GM10266 (cell line): Measurements from ENCODE around the gene SLC39A3.

ENCODE experiments used
- DNase-seq: peaks from one replicate; pipeline ENCODE4 v3.0.0; 2012; ENCODE audit errors: extremely low spot score
- TF ChIP-seq, protein P1 (sequence below): IDR thresholded peaks from 2 replicates; pipeline ENCODE4 v1.5.1; 2012; ENCODE audit warnings: mild to moderate bottlenecking, low read depth; ENCODE audit not compliant: control insufficient read depth, insufficient read depth; ENCODE audit errors: missing control alignments

Gene SLC39A3

GRCh38 chr19:2774083-2774679, 34.4 kb upstream of the SLC39A3 start:
- DNase-seq: no peak
- TF ChIP-seq, protein P1, sequence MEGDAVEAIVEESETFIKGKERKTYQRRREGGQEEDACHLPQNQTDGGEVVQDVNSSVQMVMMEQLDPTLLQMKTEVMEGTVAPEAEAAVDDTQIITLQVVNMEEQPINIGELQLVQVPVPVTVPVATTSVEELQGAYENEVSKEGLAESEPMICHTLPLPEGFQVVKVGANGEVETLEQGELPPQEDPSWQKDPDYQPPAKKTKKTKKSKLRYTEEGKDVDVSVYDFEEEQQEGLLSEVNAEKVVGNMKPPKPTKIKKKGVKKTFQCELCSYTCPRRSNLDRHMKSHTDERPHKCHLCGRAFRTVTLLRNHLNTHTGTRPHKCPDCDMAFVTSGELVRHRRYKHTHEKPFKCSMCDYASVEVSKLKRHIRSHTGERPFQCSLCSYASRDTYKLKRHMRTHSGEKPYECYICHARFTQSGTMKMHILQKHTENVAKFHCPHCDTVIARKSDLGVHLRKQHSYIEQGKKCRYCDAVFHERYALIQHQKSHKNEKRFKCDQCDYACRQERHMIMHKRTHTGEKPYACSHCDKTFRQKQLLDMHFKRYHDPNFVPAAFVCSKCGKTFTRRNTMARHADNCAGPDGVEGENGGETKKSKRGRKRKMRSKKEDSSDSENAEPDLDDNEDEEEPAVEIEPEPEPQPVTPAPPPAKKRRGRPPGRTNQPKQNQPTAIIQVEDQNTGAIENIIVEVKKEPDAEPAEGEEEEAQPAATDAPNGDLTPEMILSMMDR: no peak

DNA sequence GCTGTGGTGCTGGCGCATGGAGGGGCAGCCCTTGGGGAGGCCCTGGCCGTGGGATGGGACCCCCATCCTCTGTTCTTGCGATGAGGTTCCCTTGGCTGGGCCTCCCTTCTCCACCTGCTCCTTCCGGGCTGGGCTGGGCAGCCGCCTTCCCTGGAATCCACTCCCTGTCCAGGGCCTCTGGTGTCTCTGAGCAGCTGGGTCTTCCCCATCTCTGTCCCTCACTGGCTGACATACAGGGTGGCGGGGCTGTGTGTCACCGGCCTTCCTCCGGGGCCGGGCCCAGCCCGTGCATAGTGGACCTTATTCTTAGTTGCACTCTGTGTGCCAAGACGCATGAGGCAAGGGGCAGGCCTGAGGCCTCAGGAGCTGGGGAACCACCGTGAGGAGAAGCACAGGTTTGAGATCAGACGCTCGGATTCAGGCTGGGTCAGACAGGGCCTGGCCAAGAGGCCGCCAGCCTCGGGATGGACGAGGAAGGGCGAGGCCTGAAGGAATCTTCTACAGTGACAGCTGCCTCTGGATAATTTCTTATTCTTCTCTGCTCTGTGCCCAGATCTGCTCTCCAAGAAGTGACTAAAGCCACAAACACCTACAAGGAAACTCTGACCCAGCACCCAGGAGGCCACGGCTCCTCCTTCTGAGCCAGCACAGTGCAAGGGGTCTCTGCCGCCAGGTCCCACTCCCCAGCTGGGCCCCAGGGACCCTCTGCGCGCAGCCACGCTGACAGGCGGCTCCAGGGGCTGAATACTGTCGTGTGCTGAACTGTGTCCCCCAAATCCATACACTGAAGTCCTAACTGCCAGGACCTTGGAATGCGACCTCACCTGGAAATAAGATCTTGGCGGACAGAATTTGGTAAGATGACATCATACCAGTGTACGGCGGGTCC, 32.2 kb upstream of the SLC39A3 start:
- TF ChIP-seq, protein P1: no peak
- DNase-seq: no peak

DNA sequence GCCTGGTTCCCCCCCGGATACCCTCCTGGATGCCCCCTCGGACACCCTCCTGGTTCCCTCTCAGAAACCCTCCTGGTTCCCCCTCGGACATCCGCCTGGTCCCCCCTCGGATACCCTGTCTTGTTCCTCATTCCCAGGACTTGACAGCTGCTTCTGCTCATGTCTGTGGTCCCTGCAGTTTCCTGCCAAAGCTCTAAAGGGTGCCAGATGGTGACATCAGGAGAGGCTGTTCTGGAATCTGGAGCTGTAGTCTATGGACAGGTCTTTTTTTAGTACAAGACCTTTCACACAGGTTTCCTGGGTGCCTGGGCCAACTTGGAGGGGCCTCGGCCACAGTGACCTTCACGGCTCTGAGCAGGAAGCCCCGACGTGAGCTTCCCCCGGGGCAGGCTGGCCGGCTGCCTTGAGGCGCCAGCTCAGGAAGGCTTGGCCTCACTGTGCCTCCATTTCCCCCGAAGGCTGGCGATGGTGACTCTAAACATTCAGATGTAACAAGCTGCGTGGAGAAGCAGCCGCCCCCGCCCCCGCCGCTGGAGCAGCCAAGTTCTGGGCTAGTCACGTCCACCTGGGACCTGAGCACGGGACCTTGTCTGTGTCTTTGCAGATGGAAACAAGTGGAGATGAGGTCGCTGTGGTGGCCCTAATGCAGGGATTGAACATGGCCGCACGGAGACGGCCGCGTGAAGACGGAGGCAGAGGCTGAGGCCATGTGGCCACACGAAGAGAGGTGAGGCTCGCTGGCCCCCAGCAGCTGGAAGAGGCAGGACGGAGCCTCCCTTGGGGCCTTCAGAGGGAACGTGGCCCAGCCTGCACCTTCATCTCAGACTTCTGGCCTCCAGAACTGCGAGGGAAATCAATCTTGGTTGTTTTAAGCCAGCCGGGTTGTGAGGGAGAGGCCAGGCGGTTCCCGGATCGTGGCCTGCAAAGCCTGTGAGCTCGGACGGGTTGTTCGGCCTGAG, 30.5 kb upstream of the SLC39A3 start:
- TF ChIP-seq, protein P1: no peak
- DNase-seq: no peak

GRCh38 chr19:2769218-2769617, 29.4 kb upstream of the SLC39A3 start:
- TF ChIP-seq, protein P1: no peak
- DNase-seq: no peak

- TF ChIP-seq, protein P1: no peak
- no peak for DNase-seq
Measured at GRCh38 chr19:2768365-2769132, 28.7 kb upstream of the SLC39A3 start.

DNA sequence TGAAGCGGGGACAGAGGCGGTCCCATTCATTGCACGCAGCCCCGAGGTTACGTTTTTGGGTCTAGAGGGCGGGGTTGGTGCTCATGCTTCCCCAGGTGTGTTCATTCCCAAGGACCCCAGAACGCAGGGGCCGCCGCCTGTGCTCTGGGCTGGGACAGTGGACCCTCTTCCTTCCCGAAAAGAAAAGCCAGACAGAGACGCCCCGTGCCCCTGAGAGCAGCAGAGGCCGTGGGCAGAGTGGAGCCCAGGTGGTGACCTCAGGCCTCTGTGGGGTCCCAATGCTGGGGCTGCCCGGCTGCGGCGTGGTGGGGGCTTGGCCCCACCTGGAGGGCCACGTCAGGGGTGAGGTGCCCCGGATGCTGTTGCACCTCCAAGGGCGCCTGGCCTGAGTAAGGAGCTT, 27.9 kb upstream of the SLC39A3 start:
- no peak for DNase-seq
- TF ChIP-seq, protein P1: no peak
